HL-60 (cell line): ENCODE measurements around the gene RYK.

Source experiments
- DNase-seq, 2 experiments: peaks; one replicate each; pipeline ENCODE4 v3.0.0-alpha.2; 2010 to 2020; ENCODE audit warnings: low read depth in 1 of 2, low spot score in 1 of 2
- H3K27ac ChIP-seq: fragments of 250-450 bp; sonication (Bioruptor Pico); replicated peaks from 2 replicates; pipeline ENCODE4 v1.5.1; 2020; ENCODE audit warnings: mild to moderate bottlenecking, moderate library complexity
- H3K27me3 ChIP-seq: fragments of 250-450 bp; sonication (Bioruptor Pico); 2 replicates; pipeline ENCODE4 v1.5.1; 2021; ENCODE audit warnings: mild to moderate bottlenecking, moderate library complexity; ENCODE audit not compliant: insufficient read depth, poor library complexity, severe bottlenecking
- H3K4me3 ChIP-seq: replicated peaks from 2 replicates; pipeline ENCODE4 v1.5.1; 2011; ENCODE audit warnings: mild to moderate bottlenecking, control low read depth, low read length; ENCODE audit not compliant: insufficient read depth
- GABPA ChIP-seq: IDR thresholded peaks from 2 replicates; pipeline ENCODE4 v1.6.1; 2012; ENCODE audit warnings: low read depth
- POLR2AphosphoS5 ChIP-seq: IDR thresholded peaks from 2 replicates; pipeline ENCODE4 v1.6.1; 2012; ENCODE audit warnings: low read depth
- SPI1 ChIP-seq: IDR thresholded peaks from 2 replicates; pipeline ENCODE4 v1.6.1; 2012; ENCODE audit warnings: low read depth, mild to moderate bottlenecking, borderline replicate concordance
- TF ChIP-seq, protein P1 (sequence below): IDR thresholded peaks from 2 replicates; pipeline ENCODE4 v1.6.1; 2012; ENCODE audit warnings: low read depth; ENCODE audit not compliant: insufficient replicate concordance
- TF ChIP-seq, protein P2 (sequence below): IDR thresholded peaks from one replicate; pipeline ENCODE4 v1.5.1; 2011; ENCODE audit warnings: low read length, control low read depth, inconsistent platforms; ENCODE audit not compliant: insufficient read depth

The RYK gene

DNA sequence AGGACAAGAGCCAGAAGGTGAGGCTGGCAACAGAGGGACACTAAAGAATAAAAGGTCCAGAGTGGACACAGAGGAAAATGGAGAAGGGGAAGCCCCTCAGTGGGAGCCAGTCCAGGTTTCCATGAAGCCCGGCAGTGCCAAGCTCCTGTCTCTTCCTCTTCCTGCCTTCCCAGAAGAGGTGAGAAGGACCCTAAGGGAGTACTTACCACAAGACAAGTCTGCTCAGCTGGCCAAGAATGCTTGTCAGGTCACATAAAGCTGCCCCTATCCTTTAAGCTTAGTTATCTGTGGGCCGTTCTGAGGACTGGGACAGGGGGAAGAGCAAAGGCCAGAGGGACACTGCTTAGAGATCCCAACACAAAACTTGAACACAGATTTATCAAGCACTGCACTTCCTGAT, 100.2 kb downstream of the RYK start:
- Histone ChIP-seq H3K27ac (no peak overlapping the region), H3K4me3 (no peak overlapping the region), H3K27me3 (no peaks in the 10 kb centered on the region)
- TF ChIP-seq GABPA (no peak), SPI1 (no peak), POLR2AphosphoS5 (no peak)
- TF ChIP-seq, protein P1, sequence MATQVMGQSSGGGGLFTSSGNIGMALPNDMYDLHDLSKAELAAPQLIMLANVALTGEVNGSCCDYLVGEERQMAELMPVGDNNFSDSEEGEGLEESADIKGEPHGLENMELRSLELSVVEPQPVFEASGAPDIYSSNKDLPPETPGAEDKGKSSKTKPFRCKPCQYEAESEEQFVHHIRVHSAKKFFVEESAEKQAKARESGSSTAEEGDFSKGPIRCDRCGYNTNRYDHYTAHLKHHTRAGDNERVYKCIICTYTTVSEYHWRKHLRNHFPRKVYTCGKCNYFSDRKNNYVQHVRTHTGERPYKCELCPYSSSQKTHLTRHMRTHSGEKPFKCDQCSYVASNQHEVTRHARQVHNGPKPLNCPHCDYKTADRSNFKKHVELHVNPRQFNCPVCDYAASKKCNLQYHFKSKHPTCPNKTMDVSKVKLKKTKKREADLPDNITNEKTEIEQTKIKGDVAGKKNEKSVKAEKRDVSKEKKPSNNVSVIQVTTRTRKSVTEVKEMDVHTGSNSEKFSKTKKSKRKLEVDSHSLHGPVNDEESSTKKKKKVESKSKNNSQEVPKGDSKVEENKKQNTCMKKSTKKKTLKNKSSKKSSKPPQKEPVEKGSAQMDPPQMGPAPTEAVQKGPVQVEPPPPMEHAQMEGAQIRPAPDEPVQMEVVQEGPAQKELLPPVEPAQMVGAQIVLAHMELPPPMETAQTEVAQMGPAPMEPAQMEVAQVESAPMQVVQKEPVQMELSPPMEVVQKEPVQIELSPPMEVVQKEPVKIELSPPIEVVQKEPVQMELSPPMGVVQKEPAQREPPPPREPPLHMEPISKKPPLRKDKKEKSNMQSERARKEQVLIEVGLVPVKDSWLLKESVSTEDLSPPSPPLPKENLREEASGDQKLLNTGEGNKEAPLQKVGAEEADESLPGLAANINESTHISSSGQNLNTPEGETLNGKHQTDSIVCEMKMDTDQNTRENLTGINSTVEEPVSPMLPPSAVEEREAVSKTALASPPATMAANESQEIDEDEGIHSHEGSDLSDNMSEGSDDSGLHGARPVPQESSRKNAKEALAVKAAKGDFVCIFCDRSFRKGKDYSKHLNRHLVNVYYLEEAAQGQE: no peak
- TF ChIP-seq, protein P2, sequence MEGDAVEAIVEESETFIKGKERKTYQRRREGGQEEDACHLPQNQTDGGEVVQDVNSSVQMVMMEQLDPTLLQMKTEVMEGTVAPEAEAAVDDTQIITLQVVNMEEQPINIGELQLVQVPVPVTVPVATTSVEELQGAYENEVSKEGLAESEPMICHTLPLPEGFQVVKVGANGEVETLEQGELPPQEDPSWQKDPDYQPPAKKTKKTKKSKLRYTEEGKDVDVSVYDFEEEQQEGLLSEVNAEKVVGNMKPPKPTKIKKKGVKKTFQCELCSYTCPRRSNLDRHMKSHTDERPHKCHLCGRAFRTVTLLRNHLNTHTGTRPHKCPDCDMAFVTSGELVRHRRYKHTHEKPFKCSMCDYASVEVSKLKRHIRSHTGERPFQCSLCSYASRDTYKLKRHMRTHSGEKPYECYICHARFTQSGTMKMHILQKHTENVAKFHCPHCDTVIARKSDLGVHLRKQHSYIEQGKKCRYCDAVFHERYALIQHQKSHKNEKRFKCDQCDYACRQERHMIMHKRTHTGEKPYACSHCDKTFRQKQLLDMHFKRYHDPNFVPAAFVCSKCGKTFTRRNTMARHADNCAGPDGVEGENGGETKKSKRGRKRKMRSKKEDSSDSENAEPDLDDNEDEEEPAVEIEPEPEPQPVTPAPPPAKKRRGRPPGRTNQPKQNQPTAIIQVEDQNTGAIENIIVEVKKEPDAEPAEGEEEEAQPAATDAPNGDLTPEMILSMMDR: no peak
- DNase-seq: no peak

- TF ChIP-seq, protein P1: no peak
- TF ChIP-seq GABPA: no peak
- TF ChIP-seq, protein P2: no peak
- TF ChIP-seq SPI1: no peak
- no peak for TF ChIP-seq POLR2AphosphoS5
These were observed 101.4 kb downstream of the RYK start for GRCh38 chr3:134149286-134149685.

DNA sequence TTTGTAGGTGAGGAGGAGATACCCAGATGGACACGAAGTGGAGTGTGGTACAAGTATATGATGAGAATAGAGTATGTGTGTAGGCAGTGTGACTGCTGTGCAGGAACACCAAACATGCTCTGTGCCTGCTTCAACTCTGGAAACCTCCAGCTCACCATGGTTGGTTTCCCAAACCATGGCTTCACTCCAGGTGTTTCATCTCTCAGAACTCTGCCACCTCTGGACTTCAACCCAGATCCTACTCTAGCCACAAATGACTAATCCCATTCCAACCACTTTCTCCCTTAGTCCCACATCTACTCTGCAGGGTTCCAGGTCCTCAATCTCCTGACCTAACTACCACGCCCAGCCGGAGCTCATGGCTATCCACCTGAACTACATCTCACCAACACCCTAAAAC, 102.1 kb downstream of the RYK start:
- no peak overlapping the region for H3K27ac ChIP-seq

More at GRCh38 chr3:134149286-134149685, 101.4 kb downstream of the RYK start:
- H3K4me3 ChIP-seq: no peak overlapping the region
- DNase-seq: no peak
- no peaks in the 10 kb centered on the region for H3K27me3 ChIP-seq
- no peak overlapping the region for H3K27ac ChIP-seq

More for the DNA sequence above, 102.1 kb downstream of the RYK start:
- H3K4me3 ChIP-seq: no peak overlapping the region
- no peaks in the 10 kb centered on the region for H3K27me3 ChIP-seq
- TF ChIP-seq, protein P2: no peak
- TF ChIP-seq GABPA (no peak), SPI1 (no peak), POLR2AphosphoS5 (no peak)
- TF ChIP-seq, protein P1: no peak
- no peak for DNase-seq
